Kidney epithelial cell (primary cell): ENCODE data around the gene OTUD3. TPM values are rescaled to one million over a fixed set of nuclear protein-coding genes. Genes with fewer than 3 reads are reported as not detected.

Experiments
- DNase-seq: peaks from one replicate; pipeline ENCODE4 v3.0.0-alpha.2; 2010; ENCODE audit warnings: low read depth
- H3K27me3 ChIP-seq: 2 replicates; pipeline ENCODE4 v1.6.0; 2011; ENCODE audit warnings: low read length; ENCODE audit not compliant: control insufficient read depth, insufficient read depth
- H3K36me3 ChIP-seq: 2 replicates; pipeline ENCODE4 v1.5.1; 2011; ENCODE audit warnings: low read length; ENCODE audit not compliant: control insufficient read depth, insufficient read depth
- H3K4me3 ChIP-seq: 2 replicates; pipeline ENCODE4 v1.5.1; 2011; ENCODE audit warnings: low read depth, mild to moderate bottlenecking, control low read depth, low read length
- total RNA-seq: library from RNA; depleted of rRNA; stranded (reverse); fragments of >200 nt; gene quantifications from 2 replicates; pipeline ENCODE4 v1.2.3, GENCODE V29; 2015
- TF ChIP-seq, protein P1 (sequence below): IDR thresholded peaks from 2 replicates; pipeline ENCODE4 v1.5.1; 2011; ENCODE audit warnings: mild to moderate bottlenecking, moderate library complexity, low read length, control low read depth, inconsistent platforms; ENCODE audit not compliant: insufficient read depth, poor library complexity, severe bottlenecking

Gene OTUD3
- total RNA-seq, 1 donor from 2014 or later, result 8.0 TPM

DNA sequence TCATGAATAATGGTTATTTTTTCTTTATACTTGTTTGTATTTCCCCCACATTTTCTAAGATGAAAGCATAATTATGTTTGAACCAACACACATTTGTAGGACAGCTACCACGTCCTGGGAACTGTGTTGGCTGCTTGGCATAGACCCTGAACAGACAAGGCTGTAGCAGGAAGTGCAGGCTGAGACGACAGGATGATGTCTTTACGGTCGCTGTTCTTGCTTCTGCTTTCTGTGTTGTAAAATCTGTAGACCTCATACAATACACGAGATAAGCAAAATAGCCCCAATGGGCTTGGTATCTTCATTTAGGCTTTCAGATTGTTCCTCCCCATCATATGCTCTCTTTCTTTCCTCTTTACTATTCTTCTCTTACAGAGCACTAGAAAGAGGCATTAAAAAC, 23.3 kb upstream of the OTUD3 start:
- TF ChIP-seq, protein P1, sequence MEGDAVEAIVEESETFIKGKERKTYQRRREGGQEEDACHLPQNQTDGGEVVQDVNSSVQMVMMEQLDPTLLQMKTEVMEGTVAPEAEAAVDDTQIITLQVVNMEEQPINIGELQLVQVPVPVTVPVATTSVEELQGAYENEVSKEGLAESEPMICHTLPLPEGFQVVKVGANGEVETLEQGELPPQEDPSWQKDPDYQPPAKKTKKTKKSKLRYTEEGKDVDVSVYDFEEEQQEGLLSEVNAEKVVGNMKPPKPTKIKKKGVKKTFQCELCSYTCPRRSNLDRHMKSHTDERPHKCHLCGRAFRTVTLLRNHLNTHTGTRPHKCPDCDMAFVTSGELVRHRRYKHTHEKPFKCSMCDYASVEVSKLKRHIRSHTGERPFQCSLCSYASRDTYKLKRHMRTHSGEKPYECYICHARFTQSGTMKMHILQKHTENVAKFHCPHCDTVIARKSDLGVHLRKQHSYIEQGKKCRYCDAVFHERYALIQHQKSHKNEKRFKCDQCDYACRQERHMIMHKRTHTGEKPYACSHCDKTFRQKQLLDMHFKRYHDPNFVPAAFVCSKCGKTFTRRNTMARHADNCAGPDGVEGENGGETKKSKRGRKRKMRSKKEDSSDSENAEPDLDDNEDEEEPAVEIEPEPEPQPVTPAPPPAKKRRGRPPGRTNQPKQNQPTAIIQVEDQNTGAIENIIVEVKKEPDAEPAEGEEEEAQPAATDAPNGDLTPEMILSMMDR, result no peak
- no peak overlapping the region for H3K4me3 ChIP-seq
- no peaks in the 10 kb centered on the region for H3K27me3 ChIP-seq
- DNase-seq, result no peak
- no peaks in the 10 kb centered on the region for H3K36me3 ChIP-seq

DNA sequence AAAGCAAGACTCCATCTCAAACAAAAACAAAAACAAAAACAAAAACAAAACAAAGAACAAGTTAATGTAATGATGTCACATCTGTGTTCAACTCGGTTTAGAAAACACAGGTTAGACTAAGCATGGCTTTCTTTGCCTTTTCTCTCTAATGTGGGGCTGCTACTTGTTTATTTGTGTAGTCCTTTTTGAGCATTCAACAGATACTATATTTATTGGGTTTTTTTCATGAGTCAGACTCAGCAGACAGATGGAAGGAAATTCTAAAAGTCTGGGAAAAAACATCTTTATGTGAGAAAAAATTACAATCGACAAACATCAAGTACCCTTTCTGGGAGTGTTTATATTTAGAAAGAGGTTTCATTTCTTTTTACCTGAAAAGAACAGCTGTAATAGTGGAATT, 22.3 kb upstream of the OTUD3 start:
- Histone ChIP-seq H3K4me3 (no peak overlapping the region), H3K27me3 (no peaks in the 10 kb centered on the region), H3K36me3 (no peaks in the 10 kb centered on the region)
- TF ChIP-seq, protein P1, result no peak
- no peak for DNase-seq

DNA sequence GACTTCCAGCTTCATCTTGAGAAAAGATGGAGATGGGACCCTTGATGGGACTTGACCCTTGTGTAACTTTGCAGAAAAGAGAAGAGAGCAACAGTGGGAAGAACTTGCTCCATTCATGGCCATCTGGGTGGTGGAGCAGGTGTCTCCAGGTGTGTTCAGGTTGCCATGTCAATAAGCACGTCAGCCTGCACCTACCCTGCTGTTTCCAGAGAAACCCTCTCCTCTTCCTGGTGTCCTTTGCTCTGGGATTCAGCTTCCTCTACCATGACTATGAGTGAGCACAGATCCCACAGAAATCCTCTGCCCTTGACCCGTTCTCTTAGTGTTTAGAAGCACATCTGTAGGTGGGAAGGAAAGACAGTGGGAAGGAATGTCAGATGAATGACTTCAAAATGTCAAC, 21.8 kb upstream of the OTUD3 start:
- TF ChIP-seq, protein P1, result no peak

DNA sequence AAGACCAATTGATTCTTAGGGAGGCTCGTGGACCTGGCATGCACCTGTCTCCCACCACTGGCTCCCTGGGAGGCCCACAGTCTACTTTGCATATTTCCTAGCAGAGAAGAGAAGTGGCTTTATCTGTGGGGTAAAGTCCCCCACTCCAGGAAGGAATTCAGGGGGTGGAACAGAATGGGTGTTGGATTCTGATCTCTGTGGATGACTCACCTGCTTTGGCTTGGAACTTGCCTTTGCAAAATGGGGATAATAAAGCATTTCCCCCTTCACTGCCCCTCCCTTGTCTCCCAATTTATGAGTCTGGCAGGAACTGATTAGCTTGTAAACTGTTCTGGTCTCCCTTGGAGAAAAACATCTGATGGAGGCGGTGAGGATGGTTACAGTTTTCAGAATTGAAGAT, 21.2 kb upstream of the OTUD3 start:
- TF ChIP-seq, protein P1, result no peak
- H3K27me3 ChIP-seq, result no peaks in the 10 kb centered on the region
- no peak for DNase-seq
- H3K4me3 ChIP-seq, result no peak overlapping the region
- no peaks in the 10 kb centered on the region for H3K36me3 ChIP-seq

More for the DNA sequence above, 21.8 kb upstream of the OTUD3 start:
- DNase-seq, result no peak
- H3K4me3 ChIP-seq, result no peak overlapping the region
- no peaks in the 10 kb centered on the region for H3K27me3 ChIP-seq
- no peaks in the 10 kb centered on the region for H3K36me3 ChIP-seq

DNA sequence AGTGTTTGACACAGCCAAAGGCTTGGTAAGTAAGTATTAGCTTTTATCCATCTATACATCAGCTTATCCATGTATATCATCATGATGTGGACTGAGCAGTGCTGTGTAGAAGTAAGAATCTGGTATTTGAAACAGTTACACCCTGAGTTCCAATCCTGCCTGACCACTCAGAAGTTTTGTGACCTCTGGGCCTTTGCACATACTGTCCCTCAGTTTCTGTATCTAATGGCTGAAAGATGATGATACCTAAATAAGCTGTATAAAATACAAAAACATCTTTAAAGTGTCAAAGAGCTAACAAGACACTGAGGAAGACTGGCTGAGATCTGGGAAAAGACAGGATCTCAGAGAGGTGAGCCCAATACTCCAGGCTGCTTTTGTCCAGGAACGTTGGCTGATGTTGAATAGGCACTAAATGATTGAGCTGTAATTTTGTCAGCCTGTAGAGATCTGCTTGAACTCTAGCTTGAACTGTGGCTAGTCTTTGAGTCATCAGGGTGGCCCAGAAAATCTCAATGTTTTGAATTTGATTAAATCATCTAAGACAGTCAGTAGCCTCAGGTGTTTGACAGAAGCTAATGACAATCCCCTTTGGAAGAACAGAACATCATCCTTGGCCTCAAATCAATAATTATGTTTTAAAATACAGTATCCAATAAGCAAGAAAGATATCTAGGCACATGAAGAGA, 20.2 kb upstream of the OTUD3 start:
- Histone ChIP-seq H3K4me3 (no peak overlapping the region), H3K27me3 (no peaks in the 10 kb centered on the region), H3K36me3 (no peaks in the 10 kb centered on the region)
- TF ChIP-seq, protein P1, result no peak
- no peak for DNase-seq

DNA sequence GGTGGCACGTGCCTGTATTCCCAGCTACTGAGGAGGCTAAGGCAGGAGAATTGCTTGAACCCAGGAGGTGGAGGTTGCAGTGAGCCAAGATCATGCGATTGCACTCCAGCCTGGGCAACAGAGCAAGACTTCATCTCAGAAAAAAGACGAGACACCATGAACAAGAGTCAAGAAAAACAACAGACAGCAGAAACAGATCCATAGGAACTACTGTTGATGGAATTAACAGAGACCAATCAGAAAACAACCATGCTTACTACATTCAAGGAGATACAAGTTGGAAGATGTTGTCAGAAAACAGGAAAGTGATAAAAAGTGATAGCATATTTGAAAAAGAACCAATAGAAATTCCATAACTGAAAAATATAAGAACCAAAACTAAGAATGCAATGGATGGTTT, 19.3 kb upstream of the OTUD3 start:
- Histone ChIP-seq H3K36me3 (no peaks in the 10 kb centered on the region), H3K4me3 (no peak overlapping the region), H3K27me3 (no peaks in the 10 kb centered on the region)
- TF ChIP-seq, protein P1, result no peak
- DNase-seq, result no peak
